ENCODE measurements around the gene ANAPC16. TPM values are rescaled to one million over a fixed set of nuclear protein-coding genes. Genes with fewer than 3 reads are reported as not detected.
"Not testable (repeated sequence)": the region's sequence is repeated elsewhere in the genome, so short reads cannot be mapped to it uniquely, and the experiment has no call there.

Gene ANAPC16
- total and polyA plus RNA-seq, 2 of the 4 experiments (the other 2 are of a cell fraction): 25.2 to 26.3 TPM

- H2AK5ac ChIP-seq (ENCODE audit: low read depth, low read length); intact Hi-C loops (cut with micrococcal nuclease); H3K4ac ChIP-seq (ENCODE audit: low read depth, low read length); H3K9me3 ChIP-seq (ENCODE audit: control insufficient read depth, insufficient read depth, low read length); H3K4me1 ChIP-seq (ENCODE audit: control insufficient read depth, insufficient read depth, low read length); H3K4me3 ChIP-seq (ENCODE audit: insufficient read depth, low read depth, low read length); DNase-seq; H4K5ac ChIP-seq (ENCODE audit: low read depth, low read length); in situ Hi-C loops (cut with MboI; ENCODE audit: low sequenced_read_pairs); H3K14ac ChIP-seq (replicated peaks; ENCODE audit: low read depth, low read length); H4K20me1 ChIP-seq (ENCODE audit: insufficient read depth, low read length); ATAC-seq (ENCODE audit: low read depth); H3K56ac ChIP-seq (ENCODE audit: extremely low read depth, insufficient read depth, low read length); H2BK15ac ChIP-seq (ENCODE audit: low read depth, low read length); H2AK9ac ChIP-seq (replicated peaks; ENCODE audit: low read depth, low read length, poor library complexity); H4K91ac ChIP-seq (ENCODE audit: insufficient read depth, low read depth, low read length); CTCF ChIA-PET; H3K23ac ChIP-seq (ENCODE audit: low read depth, low read length); BruUV-seq (replicated peaks); H3K36me3 ChIP-seq (ENCODE audit: control insufficient read depth, insufficient read depth, low read length); H2BK5ac ChIP-seq (ENCODE audit: low read depth, low read length, poor library complexity, severe bottlenecking); H4K8ac ChIP-seq (ENCODE audit: low read depth in 2 of 2, low read length in 2 of 2); H3K9ac ChIP-seq (ENCODE audit: low read depth, low read length); H2BK20ac ChIP-seq (ENCODE audit: low read depth, low read length); H3K79me1 ChIP-seq (ENCODE audit: low read depth in 1 of 2, low read length in 2 of 2); H2BK120ac ChIP-seq (ENCODE audit: low read depth, low read length); H3K27me3 ChIP-seq (ENCODE audit: control insufficient read depth, insufficient read depth, low read length); H3K27ac ChIP-seq (ENCODE audit: insufficient read depth, low read length); dilution Hi-C loops (cut with HindIII; ENCODE audit: low sequenced_read_pairs, unreplicated experiment); H3K4me2 ChIP-seq (ENCODE audit: low read depth, low read length); H2AFZ ChIP-seq (replicated peaks; ENCODE audit: low read length, poor library complexity); H3K18ac ChIP-seq (ENCODE audit: low read depth, low read length): not testable (repeated sequence)
- WGBS, 2 experiments (ENCODE audit: extremely low coverage in 2 of 2, insufficient read length in 1 of 2): no CpG with 5 or more reads among the region's 5 CpGs
- H3K9me1 ChIP-seq (ENCODE audit: insufficient read depth, low read length): peaks cover 12% of the 10 kb centered on the region; the same call in 1 of the 2 replicates
- POLR2A ChIA-PET (ENCODE audit: unreplicated experiment): interaction anchor here (0.6 kb wide), 1 partner anchor 15 kb away, joined by 8 read pairs; no protein-coding TSS in a partner anchor
Observed at GRCh38 chr10:72268475-72269200, 52.8 kb downstream of the ANAPC16 start.
